CD4-positive, alpha-beta memory T cell (primary cell): ENCODE data around the gene SHROOM3. TPM values are rescaled to one million over a fixed set of nuclear protein-coding genes. Genes with fewer than 3 reads are reported as not detected.
A peak's percentile ranks its signal among the peaks of the same experiment; 100 is the strongest.

Experiments
- CTCF ChIA-PET: fragments of 350-600 bp; sonication (Branson Sonifier 250); formaldehyde crosslinking; loops from one replicate; lab custom pipeline; 2021; ENCODE audit warnings: inconsistent platforms; ENCODE audit not compliant: partially characterized antibody; lab: Charles Lee
- POLR2A ChIA-PET: fragments of 350-600 bp; sonication (Branson Sonifier 250); formaldehyde crosslinking; loops from one replicate; lab custom pipeline; 2021; ENCODE audit not compliant: partially characterized antibody; lab: Charles Lee
- DNase-seq, 5 donors: peaks; one replicate each; pipeline versions ENCODE4 v3.0.0 to v3.0.0-alpha.2; 2020 to 2022; ENCODE audit warnings: mixed read lengths in 1 of 5
- H3K27ac ChIP-seq: one replicate; pipeline ENCODE4 v1.7.0; 2013; ENCODE audit warnings: low read depth, low read length
- H3K27me3 ChIP-seq: 2 replicates; pipeline ENCODE4 v1.7.0; 2013; ENCODE audit warnings: mild to moderate bottlenecking, low read length, moderate library complexity; ENCODE audit not compliant: insufficient read depth
- H3K36me3 ChIP-seq: 2 replicates; pipeline ENCODE4 v1.7.0; 2013; ENCODE audit warnings: mild to moderate bottlenecking, low read length, moderate library complexity; ENCODE audit not compliant: insufficient read depth
- H3K4me1 ChIP-seq: 2 replicates; pipeline ENCODE4 v1.7.0; 2013; ENCODE audit warnings: mild to moderate bottlenecking, low read length, moderate library complexity; ENCODE audit not compliant: insufficient read depth
- H3K4me3 ChIP-seq, 2 donors: one replicate each; pipeline ENCODE4 v1.7.0; 2013; ENCODE audit warnings: low read length in 2 of 2, mild to moderate bottlenecking in 1 of 2
- H3K9me3 ChIP-seq, 2 donors: one replicate each; pipeline ENCODE4 v1.7.0; 2013; ENCODE audit warnings: low read length in 2 of 2, control low read depth in 1 of 2; ENCODE audit not compliant: control insufficient read depth in 1 of 2
- H3K27ac Mint-ChIP-seq, 7 donors: one replicate each; pipeline ENCODE4 v1.8.0; 2020 to 2021; ENCODE audit warnings: mixed read lengths in 7 of 7, mild to moderate bottlenecking in 6 of 7, inconsistent platforms in 3 of 7, moderate library complexity in 3 of 7
- H3K27me3 Mint-ChIP-seq, 2 donors: one replicate each; pipeline ENCODE4 v1.8.0; 2020 to 2021; ENCODE audit warnings: mixed read lengths in 2 of 2
- H3K36me3 Mint-ChIP-seq, 2 donors: one replicate each; pipeline ENCODE4 v1.8.0; 2020 to 2021; ENCODE audit warnings: mixed read lengths in 2 of 2, inconsistent platforms in 1 of 2, mild to moderate bottlenecking in 1 of 2
- H3K4me1 Mint-ChIP-seq, 4 donors: one replicate each; pipeline ENCODE4 v1.8.0; 2020 to 2021; ENCODE audit warnings: mixed read lengths in 4 of 4, mild to moderate bottlenecking in 1 of 4
- H3K4me3 Mint-ChIP-seq, 8 donors: one replicate each; pipeline ENCODE4 v1.8.0; 2020 to 2021; ENCODE audit warnings: mixed read lengths in 8 of 8, mild to moderate bottlenecking in 7 of 8, moderate library complexity in 6 of 8, inconsistent platforms in 3 of 8
- H3K9me3 Mint-ChIP-seq, 8 donors: one replicate each; pipeline ENCODE4 v1.8.0; 2020 to 2021; ENCODE audit warnings: mixed read lengths in 8 of 8, mild to moderate bottlenecking in 5 of 8, inconsistent platforms in 3 of 8, moderate library complexity in 1 of 8
- intact Hi-C: fragments of 100-400 bp; cut with micrococcal nuclease; formaldehyde crosslinking; loops from one replicate; pipeline ENCODE4 v1.15.1; 2023
- polyA plus RNA-seq, 2 donors: library from polyadenylated mRNA; unstranded; fragments of 300-500 nt; fragmentation: Illumina TruSeq; gene quantifications; one replicate each; pipeline ENCODE4 v1.2.3, GENCODE V29; 2021
- total RNA-seq, 2 experiments: library from RNA; stranded (reverse); gene quantifications; one replicate each; pipeline ENCODE4 v1.2.3, GENCODE V29; 2021

Gene SHROOM3
- total and polyA plus RNA-seq, 4 experiments from 2014 or later: not detected

GRCh38 chr4:76758290-76758882, 323.4 kb downstream of the SHROOM3 start:
- no peaks in the 10 kb centered on the region for H3K36me3 Mint-ChIP-seq
- no peaks in the 10 kb centered on the region for H3K4me1 Mint-ChIP-seq
- intact Hi-C loops: no loop called here
- DNase-seq: peak in 1 of 5 donors; percentile 3
- H3K27me3 Mint-ChIP-seq: peaks cover 6 to 8% of the 10 kb centered on the region in 2 donors
- no peak overlapping the region for H3K27ac Mint-ChIP-seq
- no peaks in the 10 kb centered on the region for H3K9me3 Mint-ChIP-seq
- Histone ChIP-seq H3K36me3 (no peaks in the 10 kb centered on the region), H3K4me1 (no peaks in the 10 kb centered on the region), H3K4me3 (no peak overlapping the region), H3K27me3 (peaks cover 6% of the 10 kb centered on the region), H3K9me3 (no peaks in the 10 kb centered on the region), H3K27ac (no peak overlapping the region)
- ChIA-PET POLR2A (interaction anchor here (0.7 kb wide), 1 partner anchor 189 kb away, joined by 3 read pairs; no protein-coding TSS in a partner anchor), CTCF (interaction anchor here (0.8 to 1.5 kb wide), 3 partner anchors 12 to 29 kb away, joined by 3 to 6 read pairs (median 5); no protein-coding TSS in a partner anchor)
- H3K4me3 Mint-ChIP-seq: no peak overlapping the region

GRCh38 chr4:76758996-76759395, 324.0 kb downstream of the SHROOM3 start:
- Mint-ChIP-seq H3K4me1 (no peaks in the 10 kb centered on the region), H3K4me3 (no peak overlapping the region), H3K9me3 (no peaks in the 10 kb centered on the region), H3K27me3 (peaks cover 6 to 7% of the 10 kb centered on the region in 2 donors), H3K36me3 (no peaks in the 10 kb centered on the region), H3K27ac (no peak overlapping the region)
- ChIA-PET CTCF (interaction anchor here (1.0 to 1.5 kb wide), 3 partner anchors 10 to 579 kb away, joined by 3 to 6 read pairs (median 3); no protein-coding TSS in a partner anchor), POLR2A (no interaction called here)
- no peak for DNase-seq
- Histone ChIP-seq H3K36me3 (no peaks in the 10 kb centered on the region), H3K4me1 (no peaks in the 10 kb centered on the region), H3K27ac (no peak overlapping the region), H3K4me3 (no peak overlapping the region), H3K27me3 (peaks cover 6% of the 10 kb centered on the region), H3K9me3 (no peaks in the 10 kb centered on the region)
- intact Hi-C loops: no loop called here

GRCh38 chr4:76760193-76760592, 325.2 kb downstream of the SHROOM3 start:
- Mint-ChIP-seq H3K36me3 (no peaks in the 10 kb centered on the region), H3K4me3 (no peak overlapping the region), H3K27me3 (peaks cover 10 to 11% of the 10 kb centered on the region in 2 donors), H3K9me3 (no peaks in the 10 kb centered on the region), H3K4me1 (no peaks in the 10 kb centered on the region), H3K27ac (no peak overlapping the region)
- CTCF ChIA-PET: interaction anchor here (1.0 to 1.5 kb wide), 6 partner anchors 8 to 580 kb away, joined by 3 to 6 read pairs (median 3); no protein-coding TSS in a partner anchor
- Histone ChIP-seq H3K27ac (no peak overlapping the region), H3K9me3 (no peaks in the 10 kb centered on the region), H3K4me1 (no peaks in the 10 kb centered on the region), H3K36me3 (no peaks in the 10 kb centered on the region), H3K4me3 (no peak overlapping the region), H3K27me3 (peaks cover 6% of the 10 kb centered on the region)
- intact Hi-C loops: loop anchor here (10.0 kb wide), 1 partner anchor 285 kb away; no protein-coding TSS in a partner anchor
- POLR2A ChIA-PET: no interaction called here
- DNase-seq: no peak

GRCh38 chr4:76762137-76763130, 327.4 kb downstream of the SHROOM3 start:
- Mint-ChIP-seq H3K4me1 (peaks cover 0 to 2% (median 0%) of the 10 kb centered on the region in 4 donors), H3K36me3 (no peaks in the 10 kb centered on the region), H3K27me3 (peaks cover 11 to 12% of the 10 kb centered on the region in 2 donors), H3K4me3 (no peak overlapping the region), H3K9me3 (no peaks in the 10 kb centered on the region), H3K27ac (no peak overlapping the region)
- intact Hi-C loops: loop anchor here (10.0 kb wide), 1 partner anchor 282 kb away; no protein-coding TSS in a partner anchor
- no peak for DNase-seq
- CTCF ChIA-PET: no interaction called here
- POLR2A ChIA-PET: no interaction called here
- Histone ChIP-seq H3K4me1 (no peaks in the 10 kb centered on the region), H3K27me3 (peaks cover 6% of the 10 kb centered on the region), H3K36me3 (no peaks in the 10 kb centered on the region), H3K9me3 (no peaks in the 10 kb centered on the region), H3K4me3 (no peak overlapping the region), H3K27ac (no peak overlapping the region)

- no peak overlapping the region for H3K4me3 Mint-ChIP-seq
- no peaks in the 10 kb centered on the region for H3K36me3 Mint-ChIP-seq
- ChIA-PET CTCF (interaction anchor here (0.7 kb wide), 1 partner anchor 585 kb away, joined by 3 read pairs; no protein-coding TSS in a partner anchor), POLR2A (interaction anchor here (0.7 kb wide), 1 partner anchor 677 kb away, joined by 4 read pairs; no protein-coding TSS in a partner anchor)
- no peaks in the 10 kb centered on the region for H3K9me3 Mint-ChIP-seq
- Histone ChIP-seq H3K4me1 (no peaks in the 10 kb centered on the region), H3K9me3 (no peaks in the 10 kb centered on the region), H3K27ac (no peak overlapping the region), H3K36me3 (no peaks in the 10 kb centered on the region), H3K4me3 (no peak overlapping the region), H3K27me3 (peaks cover 6% of the 10 kb centered on the region)
- no peak overlapping the region for H3K27ac Mint-ChIP-seq
- H3K4me1 Mint-ChIP-seq: peaks cover 0 to 2% (median 0%) of the 10 kb centered on the region in 4 donors
- DNase-seq: no peak
- intact Hi-C loops: loop anchor here (10.0 kb wide), 1 partner anchor 281 kb away; no protein-coding TSS in a partner anchor
- peaks cover 13 to 16% of the 10 kb centered on the region in 2 donors for H3K27me3 Mint-ChIP-seq
These were observed 329.2 kb downstream of the SHROOM3 start for GRCh38 chr4:76764251-76764650.

GRCh38 chr4:76765473-76766183, 330.6 kb downstream of the SHROOM3 start:
- Histone ChIP-seq H3K27me3 (no peaks in the 10 kb centered on the region), H3K4me1 (no peaks in the 10 kb centered on the region), H3K9me3 (no peaks in the 10 kb centered on the region), H3K27ac (no peak overlapping the region), H3K36me3 (no peaks in the 10 kb centered on the region), H3K4me3 (no peak overlapping the region)
- no peak for DNase-seq
- CTCF ChIA-PET: interaction anchor here (0.6 kb wide), 1 partner anchor 32 kb away, joined by 3 read pairs; no protein-coding TSS in a partner anchor
- intact Hi-C loops: loop anchor here (10.0 kb wide), 1 partner anchor 279 kb away; no protein-coding TSS in a partner anchor
- H3K27me3 Mint-ChIP-seq: peaks cover 13% of the 10 kb centered on the region in 2 donors
- no peak overlapping the region for H3K4me3 Mint-ChIP-seq
- POLR2A ChIA-PET: no interaction called here
- H3K27ac Mint-ChIP-seq: no peak overlapping the region
- peaks cover 0 to 2% (median 0%) of the 10 kb centered on the region in 4 donors for H3K4me1 Mint-ChIP-seq
- H3K9me3 Mint-ChIP-seq: no peaks in the 10 kb centered on the region
- H3K36me3 Mint-ChIP-seq: no peaks in the 10 kb centered on the region
